OCI-LY3 (cell line): Measurements from ENCODE around the gene PTPRR.

Experiments used
- H2AFZ ChIP-seq: fragments of 200-600, 300-600 bp; shearing (Covaris generic); 2 replicates; pipeline ENCODE4 v1.6.0; 2014; ENCODE audit warnings: antibody characterized with exemption, low read depth, low read length
- H3K27ac ChIP-seq: fragments of 200-600, 300-600 bp; sonication (generic); 2 replicates; pipeline ENCODE4 v1.5.1; 2014; ENCODE audit warnings: mild to moderate bottlenecking, low read length, moderate library complexity, mixed read lengths
- H3K27me3 ChIP-seq: fragments of 200-600, 300-600 bp; sonication (generic); 2 replicates; pipeline ENCODE4 v1.6.1; 2014; ENCODE audit warnings: low read depth, low read length, mixed read lengths
- H3K36me3 ChIP-seq: fragments of 200-600, 300-600 bp; sonication (generic); replicated peaks from 2 replicates; pipeline ENCODE3; 2014; ENCODE audit warnings: low read depth, low read length, mixed read lengths
- H3K4me1 ChIP-seq: fragments of 300-600, 200-600 bp; sonication (generic); 2 replicates; pipeline ENCODE4 v1.6.1; 2014; ENCODE audit warnings: low read length, mixed read lengths
- H3K4me2 ChIP-seq: fragments of 200-600, 300-600 bp; sonication (generic); 2 replicates; pipeline ENCODE4 v1.6.1; 2014; ENCODE audit warnings: low read length, mixed read lengths
- H3K4me3 ChIP-seq: fragments of 300-600, 200-600 bp; sonication (generic); 2 replicates; pipeline ENCODE4 v1.5.1; 2014; ENCODE audit warnings: antibody characterized with exemption, mild to moderate bottlenecking, low read length, moderate library complexity
- H3K79me2 ChIP-seq: fragments of 300-600, 200-600 bp; shearing (Covaris generic); 2 replicates; pipeline ENCODE4 v1.6.1; 2014; ENCODE audit warnings: mild to moderate bottlenecking, low read length, mixed read lengths
- H3K9ac ChIP-seq: fragments of 300-600, 200-600 bp; shearing (Covaris generic); 2 replicates; pipeline ENCODE4 v1.6.0; 2014; ENCODE audit warnings: mild to moderate bottlenecking, low read length, moderate library complexity
- H3K9me3 ChIP-seq: fragments of 200-600, 300-600 bp; shearing (Covaris generic); 2 replicates; pipeline ENCODE4 v1.6.1; 2014; ENCODE audit warnings: low read length, mixed read lengths; ENCODE audit not compliant: insufficient read depth
- H4K20me1 ChIP-seq: fragments of 200-600, 300-600 bp; sonication (generic); 2 replicates; pipeline ENCODE4 v1.6.1; 2016; ENCODE audit warnings: low read length, mixed read lengths; ENCODE audit not compliant: insufficient read depth
- CTCF ChIP-seq: fragments of 200-600, 300-600 bp; sonication (generic); IDR thresholded peaks from 2 replicates; pipeline ENCODE4 v1.5.1; 2014; ENCODE audit warnings: antibody characterized with exemption, low read length, low read depth
- EZH2phosphoT487 ChIP-seq: fragments of 200-600 bp; shearing (Covaris generic); IDR thresholded peaks from 2 replicates; pipeline ENCODE4 v1.6.1; 2018; ENCODE audit warnings: antibody characterized with exemption, mixed run types, low read depth

The PTPRR gene

GRCh38 chr12:70686299-70686698, 234.2 kb downstream of the PTPRR start:
- no peak overlapping the region for H2AFZ ChIP-seq

GRCh38 chr12:70683976-70684375, 236.6 kb downstream of the PTPRR start:
- Histone ChIP-seq H3K4me3 (no peak overlapping the region), H2AFZ (no peak overlapping the region), H3K79me2 (no peaks in the 10 kb centered on the region), H3K27me3 (no peaks in the 10 kb centered on the region), H4K20me1 (no peaks in the 10 kb centered on the region), H3K9me3 (no peaks in the 10 kb centered on the region), H3K9ac (no peak overlapping the region), H3K36me3 (no peaks in the 10 kb centered on the region), H3K4me1 (peaks cover 6% of the 10 kb centered on the region), H3K27ac (no peak overlapping the region), H3K4me2 (no peak overlapping the region)
- TF ChIP-seq EZH2phosphoT487 (no peak), CTCF (no peak)

More at GRCh38 chr12:70686299-70686698, 234.2 kb downstream of the PTPRR start:
- Histone ChIP-seq H3K79me2 (no peaks in the 10 kb centered on the region), H4K20me1 (no peaks in the 10 kb centered on the region), H3K4me3 (no peak overlapping the region), H3K9ac (no peak overlapping the region), H3K36me3 (no peaks in the 10 kb centered on the region), H3K27ac (no peak overlapping the region), H3K4me2 (no peak overlapping the region), H3K9me3 (no peaks in the 10 kb centered on the region), H3K4me1 (peaks cover 6% of the 10 kb centered on the region), H3K27me3 (no peaks in the 10 kb centered on the region)
- TF ChIP-seq CTCF (no peak), EZH2phosphoT487 (no peak)

- Histone ChIP-seq H3K79me2 (no peaks in the 10 kb centered on the region), H4K20me1 (no peaks in the 10 kb centered on the region), H3K4me1 (no peaks in the 10 kb centered on the region), H3K27ac (no peak overlapping the region), H2AFZ (no peak overlapping the region), H3K9ac (no peak overlapping the region), H3K36me3 (no peaks in the 10 kb centered on the region), H3K4me2 (no peak overlapping the region), H3K9me3 (no peaks in the 10 kb centered on the region), H3K27me3 (no peaks in the 10 kb centered on the region), H3K4me3 (no peak overlapping the region)
- no peak for TF ChIP-seq CTCF
- TF ChIP-seq EZH2phosphoT487, result no peak
Observed at GRCh38 chr12:70671698-70672097, 248.8 kb downstream of the PTPRR start.

GRCh38 chr12:70670948-70671347, 249.6 kb downstream of the PTPRR start:
- H3K4me2 ChIP-seq, result no peak overlapping the region
- no peak overlapping the region for H2AFZ ChIP-seq
- no peaks in the 10 kb centered on the region for H4K20me1 ChIP-seq
- no peaks in the 10 kb centered on the region for H3K4me1 ChIP-seq
- no peaks in the 10 kb centered on the region for H3K79me2 ChIP-seq
- H3K27me3 ChIP-seq, result no peaks in the 10 kb centered on the region
- H3K27ac ChIP-seq, result no peak overlapping the region
- no peaks in the 10 kb centered on the region for H3K36me3 ChIP-seq
- H3K9me3 ChIP-seq, result no peaks in the 10 kb centered on the region
- no peak overlapping the region for H3K4me3 ChIP-seq
- TF ChIP-seq EZH2phosphoT487 (no peak), CTCF (no peak)
- H3K9ac ChIP-seq, result no peak overlapping the region
